Chondrocyte (in vitro differentiated cells): Measurements from ENCODE around the gene VDAC1. TPM values are rescaled to one million over a fixed set of nuclear protein-coding genes. Genes with fewer than 3 reads are reported as not detected.
"Not testable (repeated sequence)": the region's sequence is repeated elsewhere in the genome, so short reads cannot be mapped to it uniquely, and the experiment has no call there.

Source experiments
- DNase-seq: peaks from one replicate; pipeline ENCODE4 v3.0.0; 2021; ENCODE audit warnings: mixed read lengths, low spot score
- H3K27ac Mint-ChIP-seq: one replicate; pipeline ENCODE4 v1.8.0; 2021; ENCODE audit warnings: mild to moderate bottlenecking, moderate library complexity, mixed read lengths; ENCODE audit not compliant: unreplicated experiment
- H3K27me3 Mint-ChIP-seq: 2 replicates; pipeline ENCODE4 v1.8.0; 2021; ENCODE audit warnings: low read depth, mixed read lengths
- H3K36me3 Mint-ChIP-seq: 2 replicates; pipeline ENCODE4 v1.8.0; 2021; ENCODE audit warnings: low read depth, mixed read lengths
- H3K4me1 Mint-ChIP-seq: 2 replicates; pipeline ENCODE4 v1.8.0; 2021; ENCODE audit warnings: low read depth, mild to moderate bottlenecking, mixed read lengths
- H3K4me3 Mint-ChIP-seq: one replicate; pipeline ENCODE4 v1.8.0; 2021; ENCODE audit warnings: mild to moderate bottlenecking, moderate library complexity, mixed read lengths; ENCODE audit not compliant: unreplicated experiment
- H3K9me3 Mint-ChIP-seq: 2 replicates; pipeline ENCODE4 v1.8.0; 2021; ENCODE audit warnings: low read depth, mixed read lengths
- CTCF ChIP-seq: fragments of 200-600 bp; sonication (generic); IDR thresholded peaks from 2 replicates; pipeline ENCODE4 v1.5.0; 2021; ENCODE audit warnings: antibody characterized with exemption, mild to moderate bottlenecking, moderate library complexity
- total RNA-seq: library from RNA; stranded (reverse); gene quantifications from 3 replicates; pipeline ENCODE4 v1.2.1, GENCODE V29; 2021

VDAC1 gene
- total RNA-seq, 1 donor from 2014 or later = 138 TPM

- H3K27ac Mint-ChIP-seq = no peak overlapping the region
- peaks cover 3% of the 10 kb centered on the region for H3K4me1 Mint-ChIP-seq
- no peak for TF ChIP-seq CTCF
- no peak for DNase-seq
- H3K9me3 Mint-ChIP-seq = no peaks in the 10 kb centered on the region
- no peaks in the 10 kb centered on the region for H3K36me3 Mint-ChIP-seq
- no peak overlapping the region for H3K4me3 Mint-ChIP-seq
- no peaks in the 10 kb centered on the region for H3K27me3 Mint-ChIP-seq
These were observed 66.5 kb downstream of the VDAC1 start for GRCh38 chr5:133938039-133938821.

- H3K27ac Mint-ChIP-seq, H3K9me3 Mint-ChIP-seq, H3K36me3 Mint-ChIP-seq, H3K4me1 Mint-ChIP-seq, H3K4me3 Mint-ChIP-seq, DNase-seq, H3K27me3 Mint-ChIP-seq: not testable (repeated sequence)
These were observed 67.1 kb downstream of the VDAC1 start for GRCh38 chr5:133937628-133938027.

GRCh38 chr5:133936651-133937015 lies 68.1 kb downstream of the VDAC1 start:
- DNase-seq = no peak
- H3K4me3 Mint-ChIP-seq = no peak overlapping the region
- no peak for TF ChIP-seq CTCF
- no peaks in the 10 kb centered on the region for H3K9me3 Mint-ChIP-seq
- no peaks in the 10 kb centered on the region for H3K27me3 Mint-ChIP-seq
- no peak overlapping the region for H3K27ac Mint-ChIP-seq
- peaks cover 3% of the 10 kb centered on the region for H3K4me1 Mint-ChIP-seq
- no peaks in the 10 kb centered on the region for H3K36me3 Mint-ChIP-seq

GRCh38 chr5:133935991-133936650 lies 68.7 kb downstream of the VDAC1 start:
- DNase-seq, H3K27me3 Mint-ChIP-seq, H3K9me3 Mint-ChIP-seq, H3K4me3 Mint-ChIP-seq, H3K4me1 Mint-ChIP-seq, H3K36me3 Mint-ChIP-seq, H3K27ac Mint-ChIP-seq: not testable (repeated sequence)

- Mint-ChIP-seq H3K4me1 (peaks cover 5% of the 10 kb centered on the region), H3K27me3 (no peaks in the 10 kb centered on the region), H3K4me3 (no peak overlapping the region), H3K9me3 (no peaks in the 10 kb centered on the region), H3K27ac (no peak overlapping the region), H3K36me3 (no peaks in the 10 kb centered on the region)
- TF ChIP-seq CTCF = no peak
- DNase-seq = no peak
These were observed 69.2 kb downstream of the VDAC1 start for GRCh38 chr5:133935667-133935940.

GRCh38 chr5:133934822-133935666 lies 69.7 kb downstream of the VDAC1 start:
- H3K4me3 Mint-ChIP-seq = no peak overlapping the region
- H3K27ac Mint-ChIP-seq = no peak overlapping the region
- no peak for TF ChIP-seq CTCF
- DNase-seq = no peak
- H3K27me3 Mint-ChIP-seq = no peaks in the 10 kb centered on the region
- H3K4me1 Mint-ChIP-seq = peaks cover 10% of the 10 kb centered on the region
- H3K9me3 Mint-ChIP-seq = no peaks in the 10 kb centered on the region
- no peaks in the 10 kb centered on the region for H3K36me3 Mint-ChIP-seq
